Activated CD4-positive, alpha-beta T cell treated with anti-CD3 and anti-CD28 coated beads, Interleukin-2, amount 50 U/mL, for 1 hour (primary cell): ENCODE measurements around the gene MYL12A.
A peak's percentile ranks its signal among the peaks of the same experiment; 100 is the strongest.
"Not testable (repeated sequence)": the region's sequence is repeated elsewhere in the genome, so short reads cannot be mapped to it uniquely, and the experiment has no call there.

Experiments
- DNase-seq: peaks from one replicate; pipeline ENCODE4 v3.0.0-alpha.2; 2020

The MYL12A gene

GRCh38 chr18:3247240-3248061 lies at the start of gene MYL12A:
Gene MYL12A (plus strand): TSS chr18:3247801. CDS start chr18:3253248, 5,447 bp downstream.
- peak; percentile 82 for DNase-seq

GRCh38 chr18:3198260-3198860 lies 49.2 kb upstream of the MYL12A start:
- DNase-seq, result not testable (repeated sequence)

- DNase-seq, result no peak
Measured at GRCh38 chr18:3199942-3200645, 47.5 kb upstream of the MYL12A start.

GRCh38 chr18:3205239-3205638 lies 42.4 kb upstream of the MYL12A start:
- DNase-seq, result no peak

GRCh38 chr18:3207565-3207964 lies 40.0 kb upstream of the MYL12A start:
- DNase-seq, result no peak

- no peak for DNase-seq
Measured at GRCh38 chr18:3209859-3210569, 37.6 kb upstream of the MYL12A start.

- DNase-seq, result no peak
Measured at GRCh38 chr18:3211236-3211992, 36.2 kb upstream of the MYL12A start.

- DNase-seq, result no peak
Measured at GRCh38 chr18:3212657-3213056, 34.9 kb upstream of the MYL12A start.

- DNase-seq, result no peak
Measured at GRCh38 chr18:3213300-3214059, 34.1 kb upstream of the MYL12A start.

GRCh38 chr18:3214855-3215637 lies 32.6 kb upstream of the MYL12A start:
- no peak for DNase-seq

- no peak for DNase-seq
Measured at GRCh38 chr18:3216987-3217386, 30.6 kb upstream of the MYL12A start.

- no peak for DNase-seq
Measured at GRCh38 chr18:3217948-3218647, 29.5 kb upstream of the MYL12A start.

- no peak for DNase-seq
Measured at GRCh38 chr18:3218819-3219218, 28.8 kb upstream of the MYL12A start.

GRCh38 chr18:3219241-3219630 lies 28.4 kb upstream of the MYL12A start:
- DNase-seq, result no peak

- DNase-seq, result no peak
Measured at GRCh38 chr18:3219631-3220335, 27.8 kb upstream of the MYL12A start, which contains the start of gene MYOM1. Gene MYOM1 (minus strand): TSS chr18:3219968. CDS start chr18:3215223, 4,745 bp downstream.

- not testable (repeated sequence) for DNase-seq
Measured at GRCh38 chr18:3220868-3221267, 26.7 kb upstream of the MYL12A start.

GRCh38 chr18:3221496-3221895 lies 26.1 kb upstream of the MYL12A start:
- DNase-seq, result no peak

- no peak for DNase-seq
Measured at GRCh38 chr18:3223356-3223755, 24.2 kb upstream of the MYL12A start.

- DNase-seq, result no peak
Measured at GRCh38 chr18:3224223-3224622, 23.4 kb upstream of the MYL12A start.
